GM11168 (cell line): ENCODE data around the gene PARP1.
"Not testable (repeated sequence)": the region's sequence is repeated elsewhere in the genome, so short reads cannot be mapped to it uniquely, and the experiment has no call there.

Experiments
- in situ Hi-C: fragments of 300-500 bp; cut with MboI; formaldehyde crosslinking; loops from one replicate; pipeline ENCODE4 v1.12.0; 2022; ENCODE audit warnings: low sequenced_read_pairs; ENCODE audit not compliant: unreplicated experiment

Gene PARP1

GRCh38 chr1:226357416-226357815 is 50.5 kb downstream of the PARP1 start:
- in situ Hi-C loops = no loop called here

- in situ Hi-C loops = no loop called here
These were observed 52.0 kb downstream of the PARP1 start for GRCh38 chr1:226355669-226356551.

GRCh38 chr1:226355016-226355415 is 52.9 kb downstream of the PARP1 start:
- in situ Hi-C loops = no loop called here

GRCh38 chr1:226353698-226354525 is 54.0 kb downstream of the PARP1 start:
- in situ Hi-C loops = no loop called here

GRCh38 chr1:226351709-226352108 is 56.2 kb downstream of the PARP1 start:
- in situ Hi-C loops = no loop called here

- in situ Hi-C loops = no loop called here
These were observed 57.4 kb downstream of the PARP1 start for GRCh38 chr1:226350519-226350865.

- in situ Hi-C loops = no loop called here
These were observed 57.9 kb downstream of the PARP1 start for GRCh38 chr1:226349801-226350518.

GRCh38 chr1:226349081-226349480 is 58.8 kb downstream of the PARP1 start:
- in situ Hi-C loops = no loop called here

GRCh38 chr1:226344441-226345259 is 63.2 kb downstream of the PARP1 start:
- in situ Hi-C loops = no loop called here

GRCh38 chr1:226342656-226343055 is 65.2 kb downstream of the PARP1 start:
- in situ Hi-C loops = no loop called here

- in situ Hi-C loops = not testable (repeated sequence)
These were observed 67.8 kb downstream of the PARP1 start for GRCh38 chr1:226340111-226340510.

- in situ Hi-C loops = no loop called here
These were observed 70.5 kb downstream of the PARP1 start for GRCh38 chr1:226337276-226337875.

- in situ Hi-C loops = no loop called here
These were observed 72.2 kb downstream of the PARP1 start for GRCh38 chr1:226335661-226336060.

GRCh38 chr1:226332947-226333346 is 74.9 kb downstream of the PARP1 start:
- in situ Hi-C loops = no loop called here

- in situ Hi-C loops = loop anchor here (5.0 kb wide), 1 partner anchor 127 kb away; no protein-coding TSS in a partner anchor
These were observed 78.7 kb downstream of the PARP1 start for GRCh38 chr1:226329237-226329636.

- in situ Hi-C loops = loop anchor here (5.0 kb wide), 1 partner anchor 125 kb away; no protein-coding TSS in a partner anchor
These were observed 80.1 kb downstream of the PARP1 start for GRCh38 chr1:226327761-226328162.

- in situ Hi-C loops = loop anchor here (5.0 kb wide), 1 partner anchor 123 kb away; no protein-coding TSS in a partner anchor
These were observed 82.7 kb downstream of the PARP1 start for GRCh38 chr1:226325178-226325577.

- in situ Hi-C loops = no loop called here
These were observed 83.4 kb downstream of the PARP1 start for GRCh38 chr1:226324479-226324878.

- in situ Hi-C loops = no loop called here
These were observed 84.9 kb downstream of the PARP1 start for GRCh38 chr1:226322986-226323385.
